B cell (primary cell): ENCODE measurements around the gene FAM8A1.

Source experiments
- EZH2 ChIP-seq: IDR thresholded peaks from 2 replicates; pipeline ENCODE4 v1.6.1; 2012; ENCODE audit warnings: borderline replicate concordance, low read depth, mild to moderate bottlenecking, moderate library complexity, low read length; ENCODE audit not compliant: insufficient read depth, poor library complexity, severe bottlenecking
- TF ChIP-seq, protein P1 (sequence below): fragments of 200-600 bp; IDR thresholded peaks from one replicate; pipeline ENCODE4 v1.8.0; 2022; ENCODE audit warnings: antibody characterized with exemption, mild to moderate bottlenecking

GRCh38 chr6:17580518-17581048, 19.5 kb upstream of the FAM8A1 start:
- TF ChIP-seq, protein P1, sequence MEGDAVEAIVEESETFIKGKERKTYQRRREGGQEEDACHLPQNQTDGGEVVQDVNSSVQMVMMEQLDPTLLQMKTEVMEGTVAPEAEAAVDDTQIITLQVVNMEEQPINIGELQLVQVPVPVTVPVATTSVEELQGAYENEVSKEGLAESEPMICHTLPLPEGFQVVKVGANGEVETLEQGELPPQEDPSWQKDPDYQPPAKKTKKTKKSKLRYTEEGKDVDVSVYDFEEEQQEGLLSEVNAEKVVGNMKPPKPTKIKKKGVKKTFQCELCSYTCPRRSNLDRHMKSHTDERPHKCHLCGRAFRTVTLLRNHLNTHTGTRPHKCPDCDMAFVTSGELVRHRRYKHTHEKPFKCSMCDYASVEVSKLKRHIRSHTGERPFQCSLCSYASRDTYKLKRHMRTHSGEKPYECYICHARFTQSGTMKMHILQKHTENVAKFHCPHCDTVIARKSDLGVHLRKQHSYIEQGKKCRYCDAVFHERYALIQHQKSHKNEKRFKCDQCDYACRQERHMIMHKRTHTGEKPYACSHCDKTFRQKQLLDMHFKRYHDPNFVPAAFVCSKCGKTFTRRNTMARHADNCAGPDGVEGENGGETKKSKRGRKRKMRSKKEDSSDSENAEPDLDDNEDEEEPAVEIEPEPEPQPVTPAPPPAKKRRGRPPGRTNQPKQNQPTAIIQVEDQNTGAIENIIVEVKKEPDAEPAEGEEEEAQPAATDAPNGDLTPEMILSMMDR, result no peak
- no peak for TF ChIP-seq EZH2
